DMS53 treated with DMSO at 0.1 percent for 48 hours (cell line): Measurements from ENCODE around the gene WFS1.

Experiments
- DNase-seq: peaks from one replicate; lab custom pipeline; 2025; ENCODE audit not compliant: unreplicated experiment; lab: John Stamatoyannopoulos, UW

The WFS1 gene

GRCh38 chr4:6258026-6258360 is 11.7 kb upstream of the WFS1 start:
- no peak for DNase-seq

- no peak for DNase-seq
These were observed 10.9 kb upstream of the WFS1 start for GRCh38 chr4:6258741-6259140.

- no peak for DNase-seq
These were observed 9.8 kb upstream of the WFS1 start for GRCh38 chr4:6259886-6260285.

GRCh38 chr4:6262176-6262575 is 7.5 kb upstream of the WFS1 start:
- DNase-seq = no peak

GRCh38 chr4:6262847-6263487 is 6.7 kb upstream of the WFS1 start:
- no peak for DNase-seq

- no peak for DNase-seq
These were observed 6.0 kb upstream of the WFS1 start for GRCh38 chr4:6263526-6264224.

- DNase-seq = peak; percentile 28
These were observed 5.5 kb upstream of the WFS1 start for GRCh38 chr4:6264225-6264540.

GRCh38 chr4:6265546-6265945 is 4.1 kb upstream of the WFS1 start:
- no peak for DNase-seq

GRCh38 chr4:6267573-6267972 is 2.1 kb upstream of the WFS1 start:
- no peak for DNase-seq

GRCh38 chr4:6268650-6269615 is 717 bp upstream of the WFS1 start:
- no peak for DNase-seq

- DNase-seq = no peak
These were observed 1.0 kb downstream of the WFS1 start for GRCh38 chr4:6270636-6271121.

GRCh38 chr4:6271206-6271605 is 1.6 kb downstream of the WFS1 start:
- DNase-seq = no peak

- no peak for DNase-seq
These were observed 2.2 kb downstream of the WFS1 start for GRCh38 chr4:6271701-6272465.

- DNase-seq = no peak
These were observed 3.4 kb downstream of the WFS1 start for GRCh38 chr4:6272863-6273660.

GRCh38 chr4:6273661-6273990 is 4.0 kb downstream of the WFS1 start:
- no peak for DNase-seq

GRCh38 chr4:6275351-6275750 is 5.7 kb downstream of the WFS1 start:
- DNase-seq = no peak

- no peak for DNase-seq
These were observed 6.5 kb downstream of the WFS1 start for GRCh38 chr4:6275898-6276806.

GRCh38 chr4:6277139-6277802 is 7.6 kb downstream of the WFS1 start:
- no peak for DNase-seq
